A549 (cell line): Measurements from ENCODE around the gene POMT2. TPM values are rescaled to one million over a fixed set of nuclear protein-coding genes. Genes with fewer than 3 reads are reported as not detected.
A peak's percentile ranks its signal among the peaks of the same experiment; 100 is the strongest.

Source experiments
- ATAC-seq, 2 experiments: fragments of 200-7000 bp in 1 of 2; fragments of >200 bp in 1 of 2; cut with Nextera tagmentation in 1 of 2; cut with Tn5 transposase in 1 of 2; 3 replicates each; pipeline versions ENCODE4 v1.8.0 to v1.9.1; 2018 to 2020; ENCODE audit warnings: mild to moderate bottlenecking in 1 of 2, moderate library complexity in 1 of 2
- CTCF ChIA-PET: fragments of 300-600 bp; sonication (Branson Sonifier 250); formaldehyde crosslinking; extraction: SDS; loops from one replicate; lab custom pipeline; 2021; ENCODE audit warnings: antibody characterized with exemption, inconsistent platforms; lab: Yijun Ruan, JAX
- POLR2A ChIA-PET: fragments of 350-600 bp; formaldehyde crosslinking; extraction: SDS; loops from one replicate; lab custom pipeline; 2021; ENCODE audit warnings: antibody characterized with exemption, inconsistent platforms; lab: Yijun Ruan, JAX
- DNase-seq, 2 experiments: peaks; one replicate each; pipeline versions ENCODE4 v3.0.0 to v3.0.0-alpha.2; 2011 to 2016; ENCODE audit warnings: low read depth in 1 of 2, low spot score in 1 of 2
- FAIRE-seq: peaks from 2 replicates; lab custom pipeline; 2011; peaks lifted over from hg19 to GRCh38; lab: Jason Lieb, UNC
- H3K27ac ChIP-seq, 2 experiments: fragments of >200 bp; sonication (Bioruptor Twin); formaldehyde crosslinking; 3 replicates each; pipeline ENCODE4 v1.5.1; 2016 to 2017
- H3K4me1 ChIP-seq: fragments of >200 bp; sonication (Bioruptor Twin); formaldehyde crosslinking; 3 replicates; pipeline ENCODE4 v1.6.1; 2016
- H3K4me2 ChIP-seq: fragments of >200 bp; sonication (Bioruptor Twin); formaldehyde crosslinking; 3 replicates; pipeline ENCODE4 v1.6.1; 2016
- H3K4me3 ChIP-seq: fragments of >200 bp; sonication (Bioruptor Twin); formaldehyde crosslinking; 3 replicates; pipeline ENCODE4 v1.5.1; 2016
- H3K9me3 ChIP-seq: fragments of >200 bp; sonication (Bioruptor Twin); formaldehyde crosslinking; 3 replicates; pipeline ENCODE4 v1.6.1; 2016
- CBX8 ChIP-seq: fragments of 200-600 bp; sonication (generic); IDR thresholded peaks from 2 replicates; pipeline ENCODE4 v1.6.1; 2016
- CEBPB ChIP-seq, 2 experiments: fragments of >200 bp in 1 of 2; sonication (Bioruptor Twin) in 1 of 2; formaldehyde crosslinking in 1 of 2; IDR thresholded peaks; 2 replicates each; pipeline ENCODE4 v1.6.1; 2012 to 2016
- CHD2 ChIP-seq: fragments of 150-350 bp; IDR thresholded peaks from 2 replicates; pipeline ENCODE4 v1.6.1; 2014; ENCODE audit warnings: low read length; ENCODE audit not compliant: partially characterized antibody
- GATA3 ChIP-seq: IDR thresholded peaks from 2 replicates; pipeline ENCODE4 v1.6.1; 2012; ENCODE audit warnings: borderline replicate concordance
- JUN ChIP-seq, 2 experiments: fragments of >200 bp; sonication (Bioruptor Twin); formaldehyde crosslinking; IDR thresholded peaks; 2 replicates in 1 of 2; 3 replicates in 1 of 2; pipeline ENCODE4 v1.6.1; 2016 to 2017
- KDM1A ChIP-seq: fragments of 200-600 bp; sonication (generic); IDR thresholded peaks from 2 replicates; pipeline ENCODE4 v1.6.1; 2016; ENCODE audit warnings: low read depth, mild to moderate bottlenecking
- KDM5A ChIP-seq: fragments of 200-600 bp; sonication (generic); IDR thresholded peaks from 2 replicates; pipeline ENCODE4 v1.6.1; 2016; ENCODE audit warnings: antibody characterized with exemption, mild to moderate bottlenecking
- POLR2A ChIP-seq: IDR thresholded peaks from 2 replicates; pipeline ENCODE4 v1.6.1; 2012; ENCODE audit warnings: mild to moderate bottlenecking, low read length
- RCOR1 ChIP-seq: fragments of 150-350 bp; IDR thresholded peaks from 2 replicates; pipeline ENCODE4 v1.6.1; 2014; ENCODE audit warnings: antibody characterized with exemption, low read length, low read depth
- RNF2 ChIP-seq: fragments of 200-600 bp; sonication (generic); IDR thresholded peaks from 2 replicates; pipeline ENCODE4 v1.6.1; 2016; ENCODE audit warnings: low read depth, mild to moderate bottlenecking, antibody characterized with exemption, moderate library complexity, borderline replicate concordance
- ZSCAN20 ChIP-seq: fragments of 250-450 bp; sonication (Bioruptor Pico); IDR thresholded peaks from 2 replicates; pipeline ENCODE4 v1.8.0; 2022; ENCODE audit warnings: mild to moderate bottlenecking, moderate library complexity
- whole genome bisulfite sequencing: methylation state at CpG from one replicate; pipeline ENCODE4 v1.1.6; 2017; ENCODE audit errors: missing lambda C conversion rate; 5-methylcytosine and 5-hydroxymethylcytosine counted together
- polyA plus RNA-seq, 4 experiments: library from polyadenylated mRNA; depleted of rRNA in 3 of 4; stranded (reverse); fragments of >200 nt; fragmentation: RNase III in 1 of 4; extraction: RNeasy Plus Mini Kit Qiagen cat#74134 plus additional on column Dnase treatment in 1 of 4; gene quantifications; 2 replicates in 3 of 4; 3 replicates in 1 of 4; pipeline ENCODE4 v1.2.3, GENCODE V29; 2011 to 2017
- TF ChIP-seq, protein P1 (sequence below): IDR thresholded peaks from 2 replicates; pipeline ENCODE4 v1.6.1; 2012; ENCODE audit warnings: low read depth, borderline replicate concordance
- TF ChIP-seq, protein P2 (sequence below): fragments of 150-350 bp; IDR thresholded peaks from 2 replicates; pipeline ENCODE4 v1.6.1; 2014; ENCODE audit warnings: low read depth, mild to moderate bottlenecking, low read length
- TF ChIP-seq, protein P3 (sequence below): fragments of >200 bp; sonication (Bioruptor Twin); formaldehyde crosslinking; IDR thresholded peaks from 3 replicates; pipeline ENCODE4 v1.5.1; 2016
- TF ChIP-seq, protein P4 (sequence below): fragments of 200-600 bp; sonication (generic); IDR thresholded peaks from 2 replicates; pipeline ENCODE4 v1.6.1; 2016; ENCODE audit warnings: antibody characterized with exemption, mild to moderate bottlenecking, moderate library complexity
- TF ChIP-seq, protein P5 (sequence below): fragments of >200 bp; sonication (Bioruptor Twin); formaldehyde crosslinking; IDR thresholded peaks from 2 replicates; pipeline ENCODE4 v1.6.1; 2016

The POMT2 gene
- polyA plus RNA-seq, 2 of the 4 experiments (the other 2 are of a cell fraction), result 27.1 to 38.7 TPM

DNA sequence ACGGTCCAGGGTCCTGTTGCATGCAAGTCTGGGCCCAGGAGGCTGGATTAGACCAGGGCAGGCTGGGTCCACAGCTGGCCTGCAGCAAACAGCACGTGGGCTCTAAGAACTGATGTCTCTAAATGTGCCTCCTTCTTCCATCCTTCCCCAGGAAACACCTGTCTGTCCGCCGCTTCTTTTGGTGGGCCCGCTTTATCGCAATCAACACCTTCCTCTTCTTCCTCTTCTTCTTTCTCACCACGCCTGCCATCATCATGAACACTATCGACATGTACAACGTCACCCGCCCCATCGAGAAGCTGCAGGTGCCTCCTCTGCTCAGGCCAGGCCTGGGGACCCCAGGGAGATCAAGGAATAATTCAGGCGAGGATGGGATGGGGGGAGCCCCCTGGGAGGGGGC is 77.9 kb downstream of the POMT2 start:
- ChIA-PET CTCF (interaction anchor here (1.2 kb wide), 1 partner anchor 57 kb away, joined by 5 read pairs; no protein-coding TSS in a partner anchor), POLR2A (no interaction called here)
- DNase-seq (no peak), ATAC-seq (no peak), FAIRE-seq (no peak)
- Histone ChIP-seq H3K4me3 (no peak overlapping the region), H3K27ac (no peak overlapping the region), H3K9me3 (no peaks in the 10 kb centered on the region), H3K4me1 (no peaks in the 10 kb centered on the region), H3K4me2 (no peak overlapping the region)
- WGBS, result 51% methylated on average over 12 of the region's 12 CpGs
- TF ChIP-seq, protein P1, sequence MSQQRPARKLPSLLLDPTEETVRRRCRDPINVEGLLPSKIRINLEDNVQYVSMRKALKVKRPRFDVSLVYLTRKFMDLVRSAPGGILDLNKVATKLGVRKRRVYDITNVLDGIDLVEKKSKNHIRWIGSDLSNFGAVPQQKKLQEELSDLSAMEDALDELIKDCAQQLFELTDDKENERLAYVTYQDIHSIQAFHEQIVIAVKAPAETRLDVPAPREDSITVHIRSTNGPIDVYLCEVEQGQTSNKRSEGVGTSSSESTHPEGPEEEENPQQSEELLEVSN, result no peak
- TF ChIP-seq GATA3 (no peak), POLR2A (no peak), RNF2 (no peak)
- TF ChIP-seq, protein P2, sequence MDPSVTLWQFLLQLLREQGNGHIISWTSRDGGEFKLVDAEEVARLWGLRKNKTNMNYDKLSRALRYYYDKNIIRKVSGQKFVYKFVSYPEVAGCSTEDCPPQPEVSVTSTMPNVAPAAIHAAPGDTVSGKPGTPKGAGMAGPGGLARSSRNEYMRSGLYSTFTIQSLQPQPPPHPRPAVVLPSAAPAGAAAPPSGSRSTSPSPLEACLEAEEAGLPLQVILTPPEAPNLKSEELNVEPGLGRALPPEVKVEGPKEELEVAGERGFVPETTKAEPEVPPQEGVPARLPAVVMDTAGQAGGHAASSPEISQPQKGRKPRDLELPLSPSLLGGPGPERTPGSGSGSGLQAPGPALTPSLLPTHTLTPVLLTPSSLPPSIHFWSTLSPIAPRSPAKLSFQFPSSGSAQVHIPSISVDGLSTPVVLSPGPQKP, result no peak
- TF ChIP-seq, protein P3, sequence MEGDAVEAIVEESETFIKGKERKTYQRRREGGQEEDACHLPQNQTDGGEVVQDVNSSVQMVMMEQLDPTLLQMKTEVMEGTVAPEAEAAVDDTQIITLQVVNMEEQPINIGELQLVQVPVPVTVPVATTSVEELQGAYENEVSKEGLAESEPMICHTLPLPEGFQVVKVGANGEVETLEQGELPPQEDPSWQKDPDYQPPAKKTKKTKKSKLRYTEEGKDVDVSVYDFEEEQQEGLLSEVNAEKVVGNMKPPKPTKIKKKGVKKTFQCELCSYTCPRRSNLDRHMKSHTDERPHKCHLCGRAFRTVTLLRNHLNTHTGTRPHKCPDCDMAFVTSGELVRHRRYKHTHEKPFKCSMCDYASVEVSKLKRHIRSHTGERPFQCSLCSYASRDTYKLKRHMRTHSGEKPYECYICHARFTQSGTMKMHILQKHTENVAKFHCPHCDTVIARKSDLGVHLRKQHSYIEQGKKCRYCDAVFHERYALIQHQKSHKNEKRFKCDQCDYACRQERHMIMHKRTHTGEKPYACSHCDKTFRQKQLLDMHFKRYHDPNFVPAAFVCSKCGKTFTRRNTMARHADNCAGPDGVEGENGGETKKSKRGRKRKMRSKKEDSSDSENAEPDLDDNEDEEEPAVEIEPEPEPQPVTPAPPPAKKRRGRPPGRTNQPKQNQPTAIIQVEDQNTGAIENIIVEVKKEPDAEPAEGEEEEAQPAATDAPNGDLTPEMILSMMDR, result no peak
- TF ChIP-seq, all 56 proteins: peak for 0

DNA sequence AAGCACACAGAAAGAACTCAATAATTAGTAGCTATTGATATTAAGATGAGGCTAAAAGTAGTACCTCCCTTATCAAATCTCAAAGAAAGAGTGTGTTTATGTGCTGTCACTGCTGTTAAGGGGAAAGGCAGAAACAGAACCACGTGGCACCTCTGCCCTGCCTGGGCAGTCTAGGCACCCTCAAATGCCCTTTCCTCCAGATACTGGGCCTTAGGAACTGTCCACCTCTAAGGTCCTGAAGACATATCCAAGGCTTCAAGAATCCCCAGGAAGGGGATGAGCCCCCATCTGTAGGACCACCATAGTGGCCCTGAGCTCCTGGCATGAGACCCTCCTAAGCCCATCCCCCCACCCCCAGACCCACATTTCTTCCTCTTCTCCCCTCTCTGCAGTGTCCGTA is 78.7 kb downstream of the POMT2 start:
- no peaks in the 10 kb centered on the region for H3K4me1 ChIP-seq
- H3K4me2 ChIP-seq, result no peak overlapping the region
- ChIA-PET POLR2A (no interaction called here), CTCF (interaction anchor here (1.1 to 2.0 kb wide), 3 partner anchors 12 to 89 kb away, joined by 3 to 6 read pairs (median 5); no protein-coding TSS in a partner anchor)
- no peak overlapping the region for H3K27ac ChIP-seq
- H3K9me3 ChIP-seq, result no peaks in the 10 kb centered on the region
- FAIRE-seq (no peak), ATAC-seq (no peak), DNase-seq (no peak)
- WGBS, result 50% methylated on average over 2 of the region's 2 CpGs
- TF ChIP-seq KDM5A (no peak), RCOR1 (no peak), CEBPB (IDR thresholded peaks at IDR 0.05) (no peak), JUN (IDR thresholded peaks at IDR 0.05) (no peak), ZSCAN20 (CRISPR knock-in tag) (no peak)
- TF ChIP-seq, protein P2, result no peak
- TF ChIP-seq, protein P4, sequence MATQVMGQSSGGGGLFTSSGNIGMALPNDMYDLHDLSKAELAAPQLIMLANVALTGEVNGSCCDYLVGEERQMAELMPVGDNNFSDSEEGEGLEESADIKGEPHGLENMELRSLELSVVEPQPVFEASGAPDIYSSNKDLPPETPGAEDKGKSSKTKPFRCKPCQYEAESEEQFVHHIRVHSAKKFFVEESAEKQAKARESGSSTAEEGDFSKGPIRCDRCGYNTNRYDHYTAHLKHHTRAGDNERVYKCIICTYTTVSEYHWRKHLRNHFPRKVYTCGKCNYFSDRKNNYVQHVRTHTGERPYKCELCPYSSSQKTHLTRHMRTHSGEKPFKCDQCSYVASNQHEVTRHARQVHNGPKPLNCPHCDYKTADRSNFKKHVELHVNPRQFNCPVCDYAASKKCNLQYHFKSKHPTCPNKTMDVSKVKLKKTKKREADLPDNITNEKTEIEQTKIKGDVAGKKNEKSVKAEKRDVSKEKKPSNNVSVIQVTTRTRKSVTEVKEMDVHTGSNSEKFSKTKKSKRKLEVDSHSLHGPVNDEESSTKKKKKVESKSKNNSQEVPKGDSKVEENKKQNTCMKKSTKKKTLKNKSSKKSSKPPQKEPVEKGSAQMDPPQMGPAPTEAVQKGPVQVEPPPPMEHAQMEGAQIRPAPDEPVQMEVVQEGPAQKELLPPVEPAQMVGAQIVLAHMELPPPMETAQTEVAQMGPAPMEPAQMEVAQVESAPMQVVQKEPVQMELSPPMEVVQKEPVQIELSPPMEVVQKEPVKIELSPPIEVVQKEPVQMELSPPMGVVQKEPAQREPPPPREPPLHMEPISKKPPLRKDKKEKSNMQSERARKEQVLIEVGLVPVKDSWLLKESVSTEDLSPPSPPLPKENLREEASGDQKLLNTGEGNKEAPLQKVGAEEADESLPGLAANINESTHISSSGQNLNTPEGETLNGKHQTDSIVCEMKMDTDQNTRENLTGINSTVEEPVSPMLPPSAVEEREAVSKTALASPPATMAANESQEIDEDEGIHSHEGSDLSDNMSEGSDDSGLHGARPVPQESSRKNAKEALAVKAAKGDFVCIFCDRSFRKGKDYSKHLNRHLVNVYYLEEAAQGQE, result peak; percentile 75; the same call in 1 of the 2 replicates
- no peak overlapping the region for H3K4me3 ChIP-seq

DNA sequence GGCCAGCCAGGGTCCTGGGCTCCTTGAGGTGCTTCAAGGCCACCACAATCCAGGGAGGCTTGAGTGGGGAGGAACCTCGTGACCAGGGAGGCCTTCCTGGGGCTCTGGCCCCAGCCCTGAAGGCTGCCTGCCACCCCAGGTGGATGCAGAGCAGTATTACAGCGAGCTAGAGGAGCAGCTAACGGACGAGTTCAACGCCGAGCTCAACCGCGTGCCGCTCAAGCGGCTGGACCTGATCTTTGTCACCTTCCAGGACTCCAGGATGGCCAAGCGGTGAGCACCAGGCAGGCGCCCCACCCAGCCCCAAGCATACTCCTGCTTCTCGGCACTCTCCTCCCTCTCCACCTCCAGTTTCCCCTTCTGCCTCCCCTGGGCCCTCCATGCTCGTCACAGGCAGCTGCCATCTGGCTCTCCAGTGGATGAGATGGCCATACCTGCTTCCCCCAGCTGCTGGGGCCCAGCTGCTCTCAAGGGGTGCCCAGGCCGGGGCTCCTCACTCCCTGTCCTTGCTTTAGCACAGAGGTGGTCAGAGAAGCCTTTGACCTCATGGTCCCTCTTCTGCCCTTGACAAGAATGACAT is 80.3 kb downstream of the POMT2 start:
- no peak for DNase-seq
- ATAC-seq, result peak in 1 of 2 experiments; percentile 40; a peak in 3 of 6 replicates
- POLR2A ChIA-PET, result no interaction called here
- CTCF ChIA-PET, result interaction anchor here (0.6 to 2.0 kb wide), 4 partner anchors 12 to 1323 kb away, joined by 3 to 6 read pairs (median 4); no protein-coding TSS in a partner anchor
- H3K4me2 ChIP-seq, result no peak overlapping the region
- WGBS, result 62% methylated on average over 15 of the region's 15 CpGs
- no peak for FAIRE-seq
- H3K4me1 ChIP-seq, result no peaks in the 10 kb centered on the region
- no peak overlapping the region for H3K27ac ChIP-seq
- H3K9me3 ChIP-seq, result no peaks in the 10 kb centered on the region
- H3K4me3 ChIP-seq, result no peak overlapping the region
- no peak for TF ChIP-seq KDM1A
- TF ChIP-seq, protein P5, sequence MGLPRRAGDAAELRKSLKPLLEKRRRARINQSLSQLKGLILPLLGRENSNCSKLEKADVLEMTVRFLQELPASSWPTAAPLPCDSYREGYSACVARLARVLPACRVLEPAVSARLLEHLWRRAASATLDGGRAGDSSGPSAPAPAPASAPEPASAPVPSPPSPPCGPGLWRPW, result no peak
- TF ChIP-seq, protein P2, result no peak
- TF ChIP-seq CBX8, result no peak
- TF ChIP-seq CHD2, result no peak
